ENCODE results near the gene TBX10. TPM values are rescaled to one million over a fixed set of nuclear protein-coding genes. Genes with fewer than 3 reads are reported as not detected.

Gene TBX10
- total RNA-seq, 1 donor from 2014 or later: not detected

GRCh38 chr11:67608486-67608885 lies 31.1 kb downstream of the TBX10 start:
- no peak overlapping the region for H3K27ac Mint-ChIP-seq
- peaks cover 14% of the 10 kb centered on the region for H3K4me1 Mint-ChIP-seq (ENCODE audit: low read depth)
- peaks cover 5% of the 10 kb centered on the region for H3K36me3 Mint-ChIP-seq (ENCODE audit: insufficient read depth)
- TF ChIP-seq CTCF (IDR thresholded peaks at IDR 0.05; ENCODE audit: unreplicated experiment): no peak
- H3K4me3 Mint-ChIP-seq (ENCODE audit: low read depth): peak overlapping the region; percentile 90
- H3K9me3 Mint-ChIP-seq (ENCODE audit: low read depth): no peaks in the 10 kb centered on the region
- peaks cover 6% of the 10 kb centered on the region for H3K27me3 Mint-ChIP-seq
- DNase-seq (ENCODE audit: low spot score, unreplicated experiment): no peak

- peaks cover 6% of the 10 kb centered on the region for H3K27me3 Mint-ChIP-seq
- peaks cover 14% of the 10 kb centered on the region for H3K4me1 Mint-ChIP-seq (ENCODE audit: low read depth)
- TF ChIP-seq CTCF (IDR thresholded peaks at IDR 0.05; ENCODE audit: unreplicated experiment): no peak
- peak overlapping the region; percentile 90 for H3K4me3 Mint-ChIP-seq (ENCODE audit: low read depth)
- DNase-seq (ENCODE audit: low spot score, unreplicated experiment): no peak
- H3K9me3 Mint-ChIP-seq (ENCODE audit: low read depth): peaks cover 5% of the 10 kb centered on the region
- peaks cover 5% of the 10 kb centered on the region for H3K36me3 Mint-ChIP-seq (ENCODE audit: insufficient read depth)
- H3K27ac Mint-ChIP-seq: peak overlapping the region; percentile 82
Observed at GRCh38 chr11:67607507-67607906, 32.1 kb downstream of the TBX10 start.

GRCh38 chr11:67606492-67607295 lies 32.9 kb downstream of the TBX10 start, which contains the start of gene NDUFV1:
Gene NDUFV1, plus strand, starts transcription at chr11:67606936. Its CDS starts 69 bp downstream, at chr11:67607005.
- peaks cover 14% of the 10 kb centered on the region for H3K4me1 Mint-ChIP-seq (ENCODE audit: low read depth)
- H3K27me3 Mint-ChIP-seq: peaks cover 6% of the 10 kb centered on the region
- peak; percentile 63 for TF ChIP-seq CTCF (IDR thresholded peaks at IDR 0.05; ENCODE audit: unreplicated experiment)
- peaks cover 5% of the 10 kb centered on the region for H3K9me3 Mint-ChIP-seq (ENCODE audit: low read depth)
- peak within 1 kb of the TSS; percentile 82 for H3K27ac Mint-ChIP-seq
- H3K36me3 Mint-ChIP-seq (ENCODE audit: insufficient read depth): peaks cover 5% of the 10 kb centered on the region
- H3K4me3 Mint-ChIP-seq (ENCODE audit: low read depth): peak within 1 kb of the TSS; percentile 90
- peak; percentile 95 for DNase-seq (ENCODE audit: low spot score, unreplicated experiment)

GRCh38 chr11:67606093-67606491 lies 33.5 kb downstream of the TBX10 start:
- Mint-ChIP-seq H3K4me3 (ENCODE audit: low read depth) (peak overlapping the region; percentile 90), H3K9me3 (ENCODE audit: low read depth) (peaks cover 5% of the 10 kb centered on the region), H3K27me3 (peaks cover 6% of the 10 kb centered on the region), H3K27ac (no peak overlapping the region), H3K4me1 (ENCODE audit: low read depth) (peaks cover 14% of the 10 kb centered on the region), H3K36me3 (ENCODE audit: insufficient read depth) (peaks cover 5% of the 10 kb centered on the region)
- no peak for TF ChIP-seq CTCF (IDR thresholded peaks at IDR 0.05; ENCODE audit: unreplicated experiment)
- no peak for DNase-seq (ENCODE audit: low spot score, unreplicated experiment)

- DNase-seq (ENCODE audit: low spot score, unreplicated experiment): no peak
- Mint-ChIP-seq H3K9me3 (ENCODE audit: low read depth) (peaks cover 5% of the 10 kb centered on the region), H3K4me3 (ENCODE audit: low read depth) (peak overlapping the region; percentile 52), H3K27me3 (peaks cover 6% of the 10 kb centered on the region), H3K36me3 (ENCODE audit: insufficient read depth) (peaks cover 5% of the 10 kb centered on the region), H3K27ac (no peak overlapping the region), H3K4me1 (ENCODE audit: low read depth) (peaks cover 14% of the 10 kb centered on the region)
- no peak for TF ChIP-seq CTCF (IDR thresholded peaks at IDR 0.05; ENCODE audit: unreplicated experiment)
Observed at GRCh38 chr11:67605231-67606011, 34.1 kb downstream of the TBX10 start.
